Lung (tissue), 12 donors: Measurements from ENCODE around the gene MYH3. TPM values are rescaled to one million over a fixed set of nuclear protein-coding genes. Genes with fewer than 3 reads are reported as not detected.

ENCODE experiments used
- ATAC-seq: fragments of 200-7000 bp; cut with Tn5 transposase; one replicate; pipeline ENCODE4 v1.9.1; 2020; ENCODE audit warnings: moderate number of reproducible peaks; ENCODE audit not compliant: insufficient read depth, low FRiP score
- DNase-seq, 3 donors: peaks; one replicate each; pipeline ENCODE4 v3.0.0-alpha.2; 2013 to 2017
- H3K27ac ChIP-seq, 2 donors: one replicate each; pipeline ENCODE4 v1.5.1; 2013; ENCODE audit warnings: mild to moderate bottlenecking in 2 of 2, moderate library complexity in 2 of 2, control low read depth in 1 of 2, inconsistent platforms in 1 of 2, low read depth in 1 of 2, low read length in 1 of 2
- H3K27me3 ChIP-seq, 3 donors: one replicate each; pipeline ENCODE4 v1.5.1; 2013; ENCODE audit warnings: low read length in 2 of 3; ENCODE audit not compliant: control insufficient read depth in 3 of 3, insufficient read depth in 3 of 3
- H3K36me3 ChIP-seq, 4 donors: one replicate each; pipeline ENCODE4 v1.5.1; 2013; ENCODE audit warnings: low read length in 4 of 4, mild to moderate bottlenecking in 1 of 4, moderate library complexity in 1 of 4; ENCODE audit not compliant: control insufficient read depth in 4 of 4, insufficient read depth in 4 of 4
- H3K4me1 ChIP-seq, 5 donors: one replicate each; pipeline ENCODE4 v1.5.1; 2013; ENCODE audit warnings: low read length in 5 of 5, mild to moderate bottlenecking in 2 of 5, moderate library complexity in 1 of 5; ENCODE audit not compliant: control insufficient read depth in 5 of 5, insufficient read depth in 5 of 5
- H3K4me3 ChIP-seq: one replicate; pipeline ENCODE4 v1.5.1; 2013; ENCODE audit warnings: mild to moderate bottlenecking, control low read depth, moderate library complexity
- H3K9ac ChIP-seq, 2 donors: one replicate each; pipeline ENCODE4 v1.5.1; 2013; ENCODE audit warnings: low read length in 2 of 2, control low read depth in 1 of 2; ENCODE audit not compliant: insufficient read depth in 1 of 2
- H3K9me3 ChIP-seq, 4 donors: one replicate each; pipeline ENCODE4 v1.5.1; 2013; ENCODE audit warnings: low read length in 3 of 4, mild to moderate bottlenecking in 1 of 4, moderate library complexity in 1 of 4; ENCODE audit not compliant: control insufficient read depth in 4 of 4, insufficient read depth in 3 of 4
- WGBS, 2 donors: extraction: QIAGEN DNeasy Blood & Tissue Kit; methylation state at CpG; one replicate each; pipeline ENCODE4 v1.1.7; 2013; 5-methylcytosine and 5-hydroxymethylcytosine counted together
- polyA plus RNA-seq, 2 donors: library from polyadenylated mRNA; stranded (reverse); fragments of 200-250 nt; gene quantifications; one replicate each; pipeline ENCODE4 v1.2.1, GENCODE V29; 2013
- total RNA-seq, 2 donors: library from RNA; depleted of rRNA in 1 of 2; stranded (reverse); fragments of >200 nt in 1 of 2; gene quantifications; one replicate each; pipeline ENCODE4 v1.2.1, GENCODE V29; 2014 to 2021
- TF ChIP-seq, protein P1 (sequence below): IDR thresholded peaks from 2 replicates; pipeline ENCODE4 v1.5.1; 2012; ENCODE audit warnings: mild to moderate bottlenecking; ENCODE audit errors: control extremely low read depth, extremely low read depth
- donor health status: control.
- donor health status: control.
- donor health status: Bipolar disorder and iron deficiency.
- donor health status: healthy.
- donor health status: DM: yes; HTN: yes; CAD: no.

Gene MYH3
- total and polyA plus RNA-seq, 4 donors, result 1.0 to 2.8 (median 1.7) TPM

- peaks cover 0 to 1% (median 0%) of the 10 kb centered on the region in 5 donors for H3K4me1 ChIP-seq
- TF ChIP-seq, protein P1, sequence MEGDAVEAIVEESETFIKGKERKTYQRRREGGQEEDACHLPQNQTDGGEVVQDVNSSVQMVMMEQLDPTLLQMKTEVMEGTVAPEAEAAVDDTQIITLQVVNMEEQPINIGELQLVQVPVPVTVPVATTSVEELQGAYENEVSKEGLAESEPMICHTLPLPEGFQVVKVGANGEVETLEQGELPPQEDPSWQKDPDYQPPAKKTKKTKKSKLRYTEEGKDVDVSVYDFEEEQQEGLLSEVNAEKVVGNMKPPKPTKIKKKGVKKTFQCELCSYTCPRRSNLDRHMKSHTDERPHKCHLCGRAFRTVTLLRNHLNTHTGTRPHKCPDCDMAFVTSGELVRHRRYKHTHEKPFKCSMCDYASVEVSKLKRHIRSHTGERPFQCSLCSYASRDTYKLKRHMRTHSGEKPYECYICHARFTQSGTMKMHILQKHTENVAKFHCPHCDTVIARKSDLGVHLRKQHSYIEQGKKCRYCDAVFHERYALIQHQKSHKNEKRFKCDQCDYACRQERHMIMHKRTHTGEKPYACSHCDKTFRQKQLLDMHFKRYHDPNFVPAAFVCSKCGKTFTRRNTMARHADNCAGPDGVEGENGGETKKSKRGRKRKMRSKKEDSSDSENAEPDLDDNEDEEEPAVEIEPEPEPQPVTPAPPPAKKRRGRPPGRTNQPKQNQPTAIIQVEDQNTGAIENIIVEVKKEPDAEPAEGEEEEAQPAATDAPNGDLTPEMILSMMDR, result no peak
- WGBS, 2 donors, result 64 to 73% methylated on average over 6 of the region's 6 CpGs
- ATAC-seq (no peak), DNase-seq (no peak)
- H3K27me3 ChIP-seq, result peaks cover 0 to 1% (median 0%) of the 10 kb centered on the region in 3 donors
- H3K27ac ChIP-seq, result no peak overlapping the region
- no peaks in the 10 kb centered on the region for H3K9me3 ChIP-seq
- no peak overlapping the region for H3K4me3 ChIP-seq
- no peak overlapping the region for H3K9ac ChIP-seq
- no peaks in the 10 kb centered on the region for H3K36me3 ChIP-seq
Observed at GRCh38 chr17:10612957-10613744, 44.0 kb downstream of the MYH3 start.

- Histone ChIP-seq H3K9me3 (no peaks in the 10 kb centered on the region), H3K9ac (no peak overlapping the region), H3K4me3 (no peak overlapping the region), H3K4me1 (no peaks in the 10 kb centered on the region), H3K27me3 (peaks cover 0 to 2% (median 0%) of the 10 kb centered on the region in 3 donors), H3K27ac (no peak overlapping the region), H3K36me3 (no peaks in the 10 kb centered on the region)
- WGBS, 2 donors, result 69 to 85% methylated on average over 8 of the region's 8 CpGs
- ATAC-seq (no peak), DNase-seq (no peak)
- TF ChIP-seq, protein P1, result no peak
Observed at GRCh38 chr17:10610884-10611283, 46.2 kb downstream of the MYH3 start.

- WGBS, 2 donors, result 62 to 73% methylated on average over 5 of the region's 5 CpGs
Observed at GRCh38 chr17:10608244-10608643, 48.9 kb downstream of the MYH3 start.

More at GRCh38 chr17:10608244-10608643, 48.9 kb downstream of the MYH3 start:
- Histone ChIP-seq H3K4me1 (no peaks in the 10 kb centered on the region), H3K9me3 (no peaks in the 10 kb centered on the region), H3K27me3 (peaks cover 0 to 2% (median 0%) of the 10 kb centered on the region in 3 donors), H3K9ac (no peak overlapping the region), H3K27ac (no peak overlapping the region), H3K36me3 (no peaks in the 10 kb centered on the region), H3K4me3 (no peak overlapping the region)
- DNase-seq (no peak), ATAC-seq (no peak)
- TF ChIP-seq, protein P1, result no peak
